RWPE2 (cell line): ENCODE measurements around the gene RPL7A.

Source experiments
- ATAC-seq: fragments of 200-7000 bp; cut with Tn5 transposase; 3 replicates; pipeline ENCODE4 v1.9.1; 2021; ENCODE audit warnings: low read depth
- DNase-seq: peaks from one replicate; pipeline ENCODE4 v3.0.0-alpha.2; 2020; ENCODE audit warnings: low spot score
- H3K27ac ChIP-seq: fragments of 450-650 bp; 2 replicates; pipeline ENCODE4 v1.5.1; 2017; ENCODE audit warnings: mild to moderate bottlenecking; ENCODE audit not compliant: poor library complexity, severe bottlenecking
- H3K27me3 ChIP-seq: fragments of 250-450 bp; sonication (Bioruptor Pico); 2 replicates; pipeline ENCODE4 v1.5.1; 2021; ENCODE audit warnings: mild to moderate bottlenecking, moderate library complexity; ENCODE audit not compliant: insufficient read depth, poor library complexity, severe bottlenecking
- H3K36me3 ChIP-seq: fragments of 250-450 bp; sonication (Bioruptor Pico); 2 replicates; pipeline ENCODE4 v1.5.1; 2020; ENCODE audit warnings: low read depth, mild to moderate bottlenecking, moderate library complexity
- H3K4me1 ChIP-seq: fragments of 250-450 bp; sonication (Bioruptor Pico); 2 replicates; pipeline ENCODE4 v1.5.1; 2021; ENCODE audit warnings: mild to moderate bottlenecking, moderate library complexity; ENCODE audit not compliant: insufficient read depth, poor library complexity, severe bottlenecking
- H3K4me3 ChIP-seq: fragments of 250-450 bp; sonication (Bioruptor Pico); 2 replicates; pipeline ENCODE4 v1.5.1; 2021; ENCODE audit warnings: mild to moderate bottlenecking, moderate library complexity; ENCODE audit not compliant: severe bottlenecking
- H3K9me3 ChIP-seq: fragments of 250-450 bp; sonication (Bioruptor Pico); 2 replicates; pipeline ENCODE4 v1.5.1; 2021; ENCODE audit warnings: mild to moderate bottlenecking, moderate library complexity; ENCODE audit not compliant: severe bottlenecking
- TF ChIP-seq, protein P1 (sequence below): fragments of 450-650 bp; IDR thresholded peaks from one replicate; pipeline ENCODE4 v1.5.1; 2017; ENCODE audit warnings: mild to moderate bottlenecking, moderate library complexity; ENCODE audit not compliant: poor library complexity, severe bottlenecking

RPL7A gene

DNA sequence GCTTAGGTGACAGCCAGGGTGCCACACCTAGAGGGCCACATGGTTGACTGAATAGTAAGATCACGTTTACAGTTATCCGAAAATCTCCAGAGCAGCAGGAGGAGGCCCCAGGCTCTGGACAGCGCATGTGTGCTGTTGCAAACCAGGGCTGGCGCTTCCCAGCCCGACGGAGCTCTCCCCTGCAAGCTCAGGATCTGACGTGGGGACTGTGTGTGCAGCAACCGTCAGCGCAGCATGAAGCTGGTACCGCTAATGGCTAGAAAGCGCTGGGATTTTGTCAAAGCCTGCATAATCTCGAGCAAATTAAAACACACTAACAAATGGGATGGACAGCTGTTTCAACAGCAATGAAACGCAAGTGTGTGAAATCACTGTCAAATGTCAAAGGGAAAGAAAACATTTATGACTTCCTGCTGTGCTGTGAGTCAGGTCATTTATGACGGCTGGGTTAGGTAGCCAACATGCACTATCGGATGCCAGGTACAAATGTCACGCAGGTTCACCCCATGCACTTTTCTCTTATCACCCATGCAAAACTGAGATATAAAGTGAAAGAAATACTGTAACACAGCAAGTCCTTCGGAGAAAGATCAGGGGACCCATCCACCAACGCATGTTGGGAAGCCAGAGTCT lies 20.3 kb downstream of the RPL7A start:
- Histone ChIP-seq H3K9me3 (no peaks in the 10 kb centered on the region), H3K27me3 (no peaks in the 10 kb centered on the region), H3K4me1 (peaks cover 13% of the 10 kb centered on the region), H3K27ac (no peak overlapping the region), H3K4me3 (no peak overlapping the region), H3K36me3 (peaks cover 94% of the 10 kb centered on the region)
- DNase-seq (no peak), ATAC-seq (no peak)
- TF ChIP-seq, protein P1, sequence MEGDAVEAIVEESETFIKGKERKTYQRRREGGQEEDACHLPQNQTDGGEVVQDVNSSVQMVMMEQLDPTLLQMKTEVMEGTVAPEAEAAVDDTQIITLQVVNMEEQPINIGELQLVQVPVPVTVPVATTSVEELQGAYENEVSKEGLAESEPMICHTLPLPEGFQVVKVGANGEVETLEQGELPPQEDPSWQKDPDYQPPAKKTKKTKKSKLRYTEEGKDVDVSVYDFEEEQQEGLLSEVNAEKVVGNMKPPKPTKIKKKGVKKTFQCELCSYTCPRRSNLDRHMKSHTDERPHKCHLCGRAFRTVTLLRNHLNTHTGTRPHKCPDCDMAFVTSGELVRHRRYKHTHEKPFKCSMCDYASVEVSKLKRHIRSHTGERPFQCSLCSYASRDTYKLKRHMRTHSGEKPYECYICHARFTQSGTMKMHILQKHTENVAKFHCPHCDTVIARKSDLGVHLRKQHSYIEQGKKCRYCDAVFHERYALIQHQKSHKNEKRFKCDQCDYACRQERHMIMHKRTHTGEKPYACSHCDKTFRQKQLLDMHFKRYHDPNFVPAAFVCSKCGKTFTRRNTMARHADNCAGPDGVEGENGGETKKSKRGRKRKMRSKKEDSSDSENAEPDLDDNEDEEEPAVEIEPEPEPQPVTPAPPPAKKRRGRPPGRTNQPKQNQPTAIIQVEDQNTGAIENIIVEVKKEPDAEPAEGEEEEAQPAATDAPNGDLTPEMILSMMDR: no peak

DNA sequence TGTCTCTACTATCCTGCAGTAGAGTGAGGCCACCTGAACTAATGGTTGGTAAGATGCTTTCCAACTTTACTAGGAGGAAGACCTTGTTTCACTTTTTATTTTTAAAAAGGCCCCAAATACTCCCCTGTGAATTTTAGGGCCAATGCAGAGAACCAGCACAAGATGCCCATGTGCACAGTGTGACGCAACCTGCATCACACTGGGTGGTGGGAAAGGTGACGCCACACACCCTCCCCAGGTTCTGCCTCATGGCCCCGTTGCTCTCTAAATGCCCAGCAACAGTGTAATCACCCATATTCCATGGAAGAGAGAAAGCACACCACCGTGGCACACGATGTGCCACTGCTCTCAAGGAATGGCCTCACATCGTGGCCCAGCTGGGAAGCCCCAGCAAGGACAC lies 21.4 kb downstream of the RPL7A start:
- Histone ChIP-seq H3K4me1 (peaks cover 13% of the 10 kb centered on the region), H3K4me3 (no peak overlapping the region), H3K27ac (no peak overlapping the region), H3K27me3 (no peaks in the 10 kb centered on the region), H3K9me3 (no peaks in the 10 kb centered on the region), H3K36me3 (peaks cover 91% of the 10 kb centered on the region)
- ATAC-seq (no peak), DNase-seq (no peak)
- TF ChIP-seq, protein P1: no peak

DNA sequence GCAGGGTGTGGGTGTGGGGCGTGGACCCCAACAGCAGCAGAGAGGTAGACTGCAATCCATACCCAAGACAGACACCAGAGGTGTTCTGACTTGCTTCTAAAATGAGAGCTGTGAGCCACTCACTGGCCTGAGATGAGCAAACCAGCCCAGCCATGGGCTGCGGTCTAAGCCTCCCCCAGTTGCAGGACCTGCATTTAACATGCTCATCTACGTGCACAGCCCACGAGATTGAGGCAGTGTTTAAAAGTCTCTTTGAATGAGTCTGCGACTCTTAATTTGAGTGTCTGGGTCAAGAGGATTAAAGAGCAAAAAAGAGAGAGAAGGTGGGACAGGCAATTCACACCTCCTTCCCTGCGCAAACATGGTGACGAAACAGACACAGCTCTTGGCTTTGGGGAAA lies 21.9 kb downstream of the RPL7A start:
- ATAC-seq (no peak), DNase-seq (no peak)
- Histone ChIP-seq H3K9me3 (no peaks in the 10 kb centered on the region), H3K27ac (no peak overlapping the region), H3K4me1 (peaks cover 11% of the 10 kb centered on the region), H3K27me3 (no peaks in the 10 kb centered on the region), H3K36me3 (peaks cover 89% of the 10 kb centered on the region), H3K4me3 (no peak overlapping the region)
- TF ChIP-seq, protein P1: no peak

DNA sequence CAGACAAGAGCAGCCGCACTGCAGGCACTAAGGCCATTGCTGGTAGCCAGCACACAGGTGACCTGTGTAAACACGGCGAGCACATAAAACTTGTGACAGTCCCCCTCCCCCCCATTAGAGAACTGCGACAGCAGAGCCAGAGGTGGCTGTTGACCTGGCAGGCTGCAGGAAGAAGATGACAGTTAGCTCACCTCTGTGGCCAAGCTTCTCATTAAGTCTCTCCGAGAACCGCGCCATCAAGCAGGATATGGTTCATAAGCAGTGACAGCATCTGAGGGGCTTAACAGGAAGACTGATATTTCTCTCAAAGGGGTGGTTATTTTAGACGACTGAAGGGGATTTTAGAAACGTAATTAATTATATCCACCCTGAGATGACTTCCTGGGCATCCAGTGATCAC lies 22.7 kb downstream of the RPL7A start:
- ATAC-seq (no peak), DNase-seq (no peak)
- H3K27ac ChIP-seq: no peak overlapping the region
- H3K9me3 ChIP-seq: no peaks in the 10 kb centered on the region
- peaks cover 4% of the 10 kb centered on the region for H3K4me1 ChIP-seq
- no peak overlapping the region for H3K4me3 ChIP-seq
- TF ChIP-seq, protein P1: no peak
- peaks cover 81% of the 10 kb centered on the region for H3K36me3 ChIP-seq
- H3K27me3 ChIP-seq: no peaks in the 10 kb centered on the region

DNA sequence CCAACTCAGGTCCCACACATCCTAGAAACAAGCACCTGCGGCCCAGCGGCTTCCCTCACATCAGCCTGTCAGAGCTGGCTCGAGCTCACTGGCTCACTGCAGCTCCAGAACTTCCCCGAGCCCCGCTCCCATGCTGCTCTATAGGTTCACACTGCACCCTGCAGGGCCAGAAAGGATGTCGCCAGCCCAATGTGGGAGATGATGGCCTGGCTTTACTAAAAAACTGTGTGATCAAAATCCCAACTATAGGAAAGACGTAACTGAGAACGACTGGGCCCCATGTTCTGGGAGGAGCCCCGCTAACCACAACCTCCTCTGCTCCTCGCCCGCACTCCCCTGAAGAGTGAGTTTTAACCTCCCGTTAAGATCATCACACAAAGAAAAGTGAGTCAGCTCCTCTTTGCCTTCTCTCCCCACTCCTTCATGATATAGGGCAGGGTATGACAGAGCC lies 23.3 kb downstream of the RPL7A start:
- no peaks in the 10 kb centered on the region for H3K9me3 ChIP-seq
- no peak for ATAC-seq
- DNase-seq: no peak
- no peaks in the 10 kb centered on the region for H3K4me1 ChIP-seq
- H3K27me3 ChIP-seq: no peaks in the 10 kb centered on the region
- TF ChIP-seq, protein P1: no peak
- H3K4me3 ChIP-seq: no peak overlapping the region
- H3K36me3 ChIP-seq: peaks cover 75% of the 10 kb centered on the region
- no peak overlapping the region for H3K27ac ChIP-seq
